ENCODE results near the gene GPR132.

- TF ChIP-seq CTCF (IDR thresholded peaks at IDR 0.05 in 8 of 11, conservative IDR thresholded peaks at IDR 0.05 in 3 of 11) (no peak), POLR2A (IDR thresholded peaks at IDR 0.05) (no peak), POLR2AphosphoS5 (IDR thresholded peaks at IDR 0.05) (no peak)
Observed at GRCh38 chr14:105071942-105072341, 6.7 kb upstream of the GPR132 start.
